GM21367 (cell line): ENCODE data around the gene RETN.

ENCODE experiments used
- ATAC-seq: cut with Tn5 transposase; IDR thresholded peaks from one replicate; pipeline ENCODE4 v1.9.1; 2021; ENCODE audit not compliant: unreplicated experiment

The RETN gene

GRCh38 chr19:7705387-7706187, 36.7 kb downstream of the RETN start:
- peak; percentile 28 for ATAC-seq

DNA sequence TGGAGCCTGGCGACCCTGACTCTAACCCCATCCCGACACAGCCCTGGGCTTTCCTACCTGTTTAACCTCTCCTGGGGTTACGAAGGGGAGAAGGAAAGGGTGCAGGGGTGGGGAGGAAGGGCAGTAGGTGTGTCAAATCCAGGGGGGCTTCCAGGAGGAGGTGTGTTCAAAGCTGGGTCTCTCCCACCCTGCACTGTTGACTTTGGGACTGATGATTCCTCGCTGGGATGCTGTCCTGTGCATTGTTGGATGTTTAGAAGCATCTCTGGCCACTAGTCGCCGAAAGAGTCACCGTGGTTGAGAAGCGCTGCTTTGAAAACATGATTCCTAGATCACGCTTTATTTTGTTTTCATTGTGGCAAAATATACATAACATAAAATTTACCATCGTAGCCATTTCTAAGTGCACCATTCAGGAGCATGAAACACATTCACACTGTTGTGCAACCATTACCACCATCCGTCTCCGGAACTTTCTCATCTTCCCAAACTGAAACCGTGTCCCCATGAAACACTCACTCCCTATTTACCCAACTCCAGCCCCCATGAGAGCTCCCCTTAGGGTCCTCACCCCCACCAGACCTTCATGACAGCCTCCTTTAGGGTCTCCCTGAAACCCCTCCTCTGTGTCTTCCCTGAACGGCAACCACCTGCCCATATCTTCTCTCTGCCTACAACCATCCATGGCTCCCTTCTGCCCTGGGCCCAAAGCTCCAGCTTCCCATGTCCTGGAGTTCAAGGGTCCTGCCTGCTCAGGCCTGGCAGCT, 37.5 kb downstream of the RETN start:
- ATAC-seq, result no peak

GRCh38 chr19:7706955-7707456, 38.2 kb downstream of the RETN start:
- ATAC-seq, result no peak

- no peak for ATAC-seq
Observed at GRCh38 chr19:7709932-7710460, 41.1 kb downstream of the RETN start.

DNA sequence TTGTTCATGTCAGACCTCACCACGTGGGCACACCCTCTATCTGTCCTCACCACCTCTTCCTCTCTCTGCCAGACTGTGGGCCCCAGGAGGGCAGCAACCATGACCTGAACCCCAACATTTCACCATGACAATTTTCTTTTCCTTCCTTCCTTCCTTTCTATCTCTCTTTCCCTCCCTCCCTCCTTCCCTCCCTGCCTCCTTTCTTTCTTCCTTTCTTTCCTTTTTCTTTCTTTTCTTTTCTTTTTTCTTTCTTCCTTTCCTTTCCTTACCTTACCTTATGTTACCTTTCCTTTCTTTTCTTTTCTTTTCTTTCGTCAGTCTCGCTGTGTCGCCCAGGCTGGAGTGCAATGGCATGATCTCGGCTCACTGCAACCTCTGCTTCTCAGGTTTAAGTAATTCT, 41.8 kb downstream of the RETN start:
- ATAC-seq, result no peak

- ATAC-seq, result no peak
Observed at GRCh38 chr19:7715671-7716070, 46.8 kb downstream of the RETN start.

DNA sequence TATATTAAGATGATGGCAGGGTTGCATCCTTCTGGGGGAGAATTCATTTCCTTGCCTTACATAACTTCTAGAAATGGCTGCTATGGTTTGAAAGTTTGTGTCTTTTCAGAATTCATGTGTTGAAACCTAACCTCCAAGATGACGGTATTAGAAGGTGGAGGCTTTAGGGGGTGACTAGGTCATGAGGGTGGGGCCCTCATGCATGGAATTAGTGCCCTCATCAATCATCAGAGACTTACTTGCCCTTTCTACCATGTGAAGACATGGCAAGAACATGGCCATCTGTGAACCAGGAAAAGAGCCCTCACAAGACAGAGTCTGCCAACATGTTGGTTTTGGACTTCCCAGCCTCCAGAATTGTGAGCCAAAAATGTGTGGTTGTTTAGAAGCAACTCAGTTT, 47.9 kb downstream of the RETN start:
- ATAC-seq, result no peak

DNA sequence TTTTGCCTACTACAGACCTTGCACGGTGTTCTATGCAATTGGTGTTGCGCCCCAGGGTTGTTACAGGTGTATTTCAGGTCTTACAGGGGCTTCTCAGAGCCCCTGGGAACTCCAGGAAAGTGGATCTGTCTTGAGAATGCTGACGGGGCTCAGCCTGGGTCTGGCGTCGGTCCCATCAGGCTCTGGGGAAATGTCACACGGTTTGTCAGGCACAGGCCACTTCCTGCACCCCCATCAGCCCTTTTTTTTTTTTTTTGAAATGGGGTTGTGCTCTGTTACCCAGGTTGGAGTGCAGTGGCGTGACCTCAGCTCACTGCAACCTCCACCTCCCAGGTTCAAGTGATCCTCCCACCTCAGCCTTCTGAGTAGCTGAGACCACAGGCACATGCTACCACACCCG, 49.8 kb downstream of the RETN start:
- no peak for ATAC-seq
